Suppressor macrophage treated with lipopolysaccharide for 4 hours (primary cell): Measurements from ENCODE around the gene KIF21B.

ENCODE experiments used
- DNase-seq: peaks from one replicate; pipeline ENCODE4 v3.0.0-alpha.2; 2020

KIF21B gene, protein sequence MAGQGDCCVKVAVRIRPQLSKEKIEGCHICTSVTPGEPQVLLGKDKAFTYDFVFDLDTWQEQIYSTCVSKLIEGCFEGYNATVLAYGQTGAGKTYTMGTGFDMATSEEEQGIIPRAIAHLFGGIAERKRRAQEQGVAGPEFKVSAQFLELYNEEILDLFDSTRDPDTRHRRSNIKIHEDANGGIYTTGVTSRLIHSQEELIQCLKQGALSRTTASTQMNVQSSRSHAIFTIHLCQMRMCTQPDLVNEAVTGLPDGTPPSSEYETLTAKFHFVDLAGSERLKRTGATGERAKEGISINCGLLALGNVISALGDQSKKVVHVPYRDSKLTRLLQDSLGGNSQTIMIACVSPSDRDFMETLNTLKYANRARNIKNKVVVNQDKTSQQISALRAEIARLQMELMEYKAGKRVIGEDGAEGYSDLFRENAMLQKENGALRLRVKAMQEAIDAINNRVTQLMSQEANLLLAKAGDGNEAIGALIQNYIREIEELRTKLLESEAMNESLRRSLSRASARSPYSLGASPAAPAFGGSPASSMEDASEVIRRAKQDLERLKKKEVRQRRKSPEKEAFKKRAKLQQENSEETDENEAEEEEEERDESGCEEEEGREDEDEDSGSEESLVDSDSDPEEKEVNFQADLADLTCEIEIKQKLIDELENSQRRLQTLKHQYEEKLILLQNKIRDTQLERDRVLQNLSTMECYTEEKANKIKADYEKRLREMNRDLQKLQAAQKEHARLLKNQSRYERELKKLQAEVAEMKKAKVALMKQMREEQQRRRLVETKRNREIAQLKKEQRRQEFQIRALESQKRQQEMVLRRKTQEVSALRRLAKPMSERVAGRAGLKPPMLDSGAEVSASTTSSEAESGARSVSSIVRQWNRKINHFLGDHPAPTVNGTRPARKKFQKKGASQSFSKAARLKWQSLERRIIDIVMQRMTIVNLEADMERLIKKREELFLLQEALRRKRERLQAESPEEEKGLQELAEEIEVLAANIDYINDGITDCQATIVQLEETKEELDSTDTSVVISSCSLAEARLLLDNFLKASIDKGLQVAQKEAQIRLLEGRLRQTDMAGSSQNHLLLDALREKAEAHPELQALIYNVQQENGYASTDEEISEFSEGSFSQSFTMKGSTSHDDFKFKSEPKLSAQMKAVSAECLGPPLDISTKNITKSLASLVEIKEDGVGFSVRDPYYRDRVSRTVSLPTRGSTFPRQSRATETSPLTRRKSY (N-terminal part only)

DNA sequence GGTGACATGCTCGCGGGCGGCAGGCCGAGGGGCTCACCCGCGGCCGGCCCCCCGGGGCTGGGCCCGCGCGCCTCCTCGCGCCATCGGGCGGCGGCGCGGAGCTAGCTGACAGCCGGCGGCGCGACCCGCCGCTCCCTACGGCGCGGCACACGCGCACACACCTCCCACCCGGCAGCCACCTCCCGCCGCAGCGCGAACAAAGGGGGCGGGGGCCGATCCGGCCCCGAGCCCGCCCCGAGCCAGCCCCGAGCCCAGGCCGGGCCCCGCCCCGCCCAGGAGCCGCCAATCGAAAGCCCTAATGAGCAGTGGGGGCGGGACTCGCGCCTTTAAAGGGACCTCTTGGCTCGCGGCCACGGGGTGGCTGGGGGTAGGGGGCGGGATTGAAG, at the start of gene KIF21B:
KIF21B (minus strand) TSS at position 198 of the 386 bp plus-strand sequence. CDS start 331 bp downstream, outside the sequence.
- peak; percentile 82 for DNase-seq

- DNase-seq, result no peak
Observed at GRCh38 chr1:201072922-201073321, 49.4 kb upstream of the KIF21B start.

- DNase-seq, result no peak
Observed at GRCh38 chr1:201072149-201072548, 48.6 kb upstream of the KIF21B start.

DNA sequence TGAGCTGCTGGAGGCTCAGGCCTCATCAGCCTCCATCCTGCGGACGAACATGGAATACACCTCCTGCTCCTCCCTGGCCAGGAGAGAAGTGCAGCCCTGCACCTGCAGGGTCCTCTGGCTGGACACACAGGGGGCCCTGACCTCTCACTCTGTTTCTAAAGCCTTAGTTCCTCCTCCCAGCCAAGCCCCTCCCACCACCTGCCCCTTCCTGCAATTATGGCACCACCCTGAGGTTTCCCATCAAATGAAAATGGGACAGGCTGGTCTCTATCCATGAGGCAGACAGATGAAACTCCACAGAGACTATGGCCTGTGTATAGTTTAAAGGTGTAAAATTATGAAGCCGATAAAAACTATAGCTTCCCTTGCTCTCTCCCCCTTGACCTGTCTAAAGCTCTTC, 46.1 kb upstream of the KIF21B start:
- DNase-seq, result no peak

DNA sequence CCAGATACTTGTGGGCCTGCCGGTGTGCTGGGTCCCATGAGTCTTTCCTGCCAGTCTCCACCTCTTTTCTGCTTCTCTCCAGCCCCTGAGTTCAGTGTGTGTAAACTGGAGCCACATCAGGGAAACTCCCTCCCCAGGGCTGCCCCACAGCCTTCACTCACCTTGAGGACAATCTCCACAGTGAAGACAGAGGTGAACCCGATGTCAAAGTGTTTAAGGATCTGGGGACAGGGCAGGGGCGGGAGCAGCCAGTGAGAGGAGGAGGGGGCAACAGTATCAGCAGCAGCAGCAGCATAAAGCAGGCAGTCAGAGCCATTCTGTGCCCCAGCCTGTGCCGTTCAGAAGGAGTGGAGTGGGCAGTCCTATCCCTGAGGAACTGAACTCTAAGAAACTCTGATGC, 45.5 kb upstream of the KIF21B start:
- no peak for DNase-seq

DNA sequence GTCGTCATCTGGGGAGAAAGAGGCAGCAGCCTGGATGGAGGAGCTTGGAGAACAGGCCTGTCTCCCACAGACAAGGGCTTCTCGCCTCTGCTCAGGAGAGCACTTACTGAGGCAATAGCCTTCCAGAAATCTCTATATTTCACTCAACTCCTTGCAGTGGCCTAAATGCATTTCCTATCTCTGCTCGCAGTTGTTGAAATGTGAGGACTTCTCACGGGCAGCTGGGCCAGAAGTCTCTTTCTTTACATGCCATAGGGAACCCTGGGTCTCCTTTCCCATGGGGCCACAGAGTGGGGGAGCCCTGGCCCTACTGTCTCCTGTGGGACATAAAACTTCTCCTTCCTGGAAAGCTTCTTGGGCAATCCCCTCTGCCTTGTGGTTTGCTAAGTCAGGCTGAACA, 43.5 kb upstream of the KIF21B start:
- no peak for DNase-seq

GRCh38 chr1:201065686-201066085, 42.2 kb upstream of the KIF21B start:
- DNase-seq, result no peak

DNA sequence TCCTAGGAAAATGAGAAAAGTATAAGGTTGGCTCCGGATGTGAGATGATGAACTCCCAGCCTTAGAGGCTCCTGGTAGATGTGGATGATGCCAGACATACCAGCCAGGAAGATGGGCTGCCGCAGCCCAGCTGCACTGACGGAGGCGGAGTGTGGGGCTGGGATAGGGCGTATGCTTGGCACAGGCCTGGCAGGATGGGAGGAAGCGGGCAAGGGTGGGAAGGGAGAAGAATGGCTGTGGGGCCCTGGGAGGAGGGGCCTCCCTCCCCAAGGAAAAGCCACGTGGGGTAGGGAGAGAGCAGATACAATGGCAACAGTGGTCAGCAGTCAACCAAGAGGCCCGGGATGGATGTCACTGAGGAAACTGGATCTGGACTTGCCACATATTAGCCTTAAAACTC, 41.3 kb upstream of the KIF21B start:
- no peak for DNase-seq

DNA sequence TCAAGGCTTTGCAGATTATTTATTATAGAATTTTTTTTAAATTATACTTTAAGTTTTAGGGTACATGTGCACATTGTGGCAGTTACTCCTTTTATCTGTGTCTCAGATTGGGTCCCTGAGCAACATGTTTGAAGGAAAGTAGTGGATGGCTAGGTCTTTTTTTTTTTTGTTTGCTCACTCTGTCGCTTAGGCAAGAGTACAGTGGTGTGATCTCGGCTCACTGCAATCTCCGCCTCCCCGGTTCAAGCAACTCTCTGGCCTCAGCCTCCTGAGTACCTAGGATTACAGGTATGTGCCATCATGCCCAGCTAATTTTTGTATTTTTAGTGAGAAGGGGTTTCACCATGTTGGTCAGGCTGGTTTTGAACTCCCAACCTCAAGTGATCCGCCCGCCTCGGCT, 39.6 kb upstream of the KIF21B start:
- no peak for DNase-seq

GRCh38 chr1:201062511-201063091, 39.1 kb upstream of the KIF21B start:
- no peak for DNase-seq

DNA sequence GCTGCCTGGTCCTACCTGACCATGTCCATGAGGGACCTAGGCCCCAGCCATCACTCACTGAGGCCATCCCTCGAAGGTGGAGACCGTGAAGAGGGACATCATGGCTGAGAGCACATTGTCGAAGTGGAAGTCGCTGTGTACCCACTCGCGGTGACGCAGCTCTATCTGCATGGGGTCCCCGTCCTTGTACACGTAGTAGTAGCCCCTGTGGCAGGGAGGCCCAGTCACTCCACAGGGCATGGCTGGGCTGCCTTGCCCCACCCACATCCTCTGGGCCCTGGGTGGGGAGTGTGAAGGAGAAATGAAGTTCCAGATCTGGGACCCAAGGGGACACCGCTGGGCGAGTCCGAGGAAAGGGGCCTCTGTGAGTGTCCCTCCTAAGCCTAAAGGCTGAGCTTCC, 38.4 kb upstream of the KIF21B start:
- no peak for DNase-seq

DNA sequence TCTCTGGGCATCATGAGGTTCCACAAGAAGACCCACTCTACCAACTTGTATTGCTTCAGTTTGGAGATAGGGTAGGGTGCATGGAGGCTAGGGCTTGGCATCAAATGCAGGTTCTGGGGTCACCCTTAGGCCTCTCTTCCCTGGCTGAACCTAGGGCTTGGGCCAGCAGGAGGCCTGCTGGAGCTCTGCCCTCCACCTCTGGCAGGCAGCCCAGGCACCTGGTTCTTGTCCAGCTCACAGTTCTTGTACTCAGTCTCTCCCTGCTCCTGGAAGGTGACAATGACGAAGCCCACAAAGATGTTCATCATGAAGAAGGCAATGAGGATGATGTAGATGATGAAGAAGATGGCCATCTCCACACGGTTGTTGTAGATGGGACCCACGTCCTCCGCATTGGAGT, 37.5 kb upstream of the KIF21B start:
- no peak for DNase-seq

DNA sequence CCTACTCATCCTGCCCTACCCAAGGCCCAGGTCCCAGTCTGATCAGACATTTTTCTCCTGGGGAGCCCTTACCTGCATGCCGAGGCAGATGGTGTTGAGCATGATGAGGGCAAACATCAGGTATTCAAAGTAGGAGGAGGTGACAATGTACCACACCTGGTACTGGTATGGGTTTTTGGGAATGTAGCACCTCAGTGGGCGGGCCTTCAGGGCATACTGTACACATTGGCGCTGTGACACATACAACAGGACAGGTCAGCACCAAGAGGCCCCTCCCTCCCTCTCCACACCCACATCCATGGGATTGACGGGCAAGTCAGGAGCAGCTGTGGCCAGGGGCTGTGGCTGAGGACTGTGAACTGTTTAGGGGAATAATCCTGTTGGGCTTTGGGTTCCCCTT, 37.1 kb upstream of the KIF21B start:
- DNase-seq, result no peak

DNA sequence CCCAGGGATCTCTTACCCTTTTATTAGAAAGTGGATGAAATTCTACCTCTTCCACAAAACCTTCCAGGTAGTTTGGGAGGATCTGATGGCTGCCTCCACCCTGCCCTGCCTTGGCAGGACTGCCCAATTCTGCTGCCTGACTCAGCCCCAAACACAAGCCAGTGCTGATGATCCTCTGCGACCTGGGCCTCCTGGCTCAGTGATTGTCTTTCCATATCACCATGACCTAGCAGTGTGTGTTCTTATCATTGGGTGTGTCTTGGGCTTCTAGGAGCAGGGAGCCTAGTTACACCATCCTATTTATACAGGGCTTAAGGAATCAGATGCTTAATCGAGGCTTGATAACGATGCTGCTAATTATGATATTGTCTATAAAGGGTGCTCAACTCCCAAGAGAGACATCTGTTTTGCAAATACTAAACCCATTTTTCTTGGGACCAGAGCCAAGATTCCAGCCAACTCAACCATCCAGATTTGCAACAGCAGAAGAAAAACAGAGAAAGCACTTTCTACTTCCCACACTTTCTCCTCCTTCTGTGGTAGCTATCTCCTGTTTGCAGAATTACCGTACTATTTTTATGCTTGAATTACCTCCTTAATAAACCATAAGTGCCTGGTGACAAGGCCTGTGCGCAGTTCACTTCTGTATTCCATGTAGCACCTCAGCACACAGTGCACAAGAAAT, 36.5 kb upstream of the KIF21B start:
- no peak for DNase-seq

- DNase-seq, result no peak
Observed at GRCh38 chr1:201059401-201059800, 35.9 kb upstream of the KIF21B start.

- DNase-seq, result no peak
Observed at GRCh38 chr1:201054091-201054543, 30.6 kb upstream of the KIF21B start.

GRCh38 chr1:201053155-201053860, 29.8 kb upstream of the KIF21B start:
- no peak for DNase-seq

DNA sequence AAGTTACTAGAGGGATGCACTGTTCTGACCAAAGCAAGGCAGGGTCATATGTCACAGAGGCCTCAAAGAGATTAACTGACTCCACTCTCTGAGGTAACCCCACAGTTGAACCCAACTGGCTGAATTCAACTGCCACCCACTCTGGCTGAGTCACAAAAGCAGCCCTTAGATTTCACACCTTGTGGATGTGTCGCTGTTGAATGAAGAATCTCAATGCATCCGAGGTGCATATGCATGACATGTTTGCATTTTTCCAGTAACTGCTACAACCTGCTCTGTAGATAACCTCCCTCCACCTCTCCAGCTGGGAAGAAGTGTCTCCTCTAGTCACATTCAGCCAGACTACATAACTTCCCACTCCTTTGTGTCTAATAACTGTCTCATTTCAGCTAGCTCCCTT, 27.9 kb upstream of the KIF21B start:
- DNase-seq, result no peak

DNA sequence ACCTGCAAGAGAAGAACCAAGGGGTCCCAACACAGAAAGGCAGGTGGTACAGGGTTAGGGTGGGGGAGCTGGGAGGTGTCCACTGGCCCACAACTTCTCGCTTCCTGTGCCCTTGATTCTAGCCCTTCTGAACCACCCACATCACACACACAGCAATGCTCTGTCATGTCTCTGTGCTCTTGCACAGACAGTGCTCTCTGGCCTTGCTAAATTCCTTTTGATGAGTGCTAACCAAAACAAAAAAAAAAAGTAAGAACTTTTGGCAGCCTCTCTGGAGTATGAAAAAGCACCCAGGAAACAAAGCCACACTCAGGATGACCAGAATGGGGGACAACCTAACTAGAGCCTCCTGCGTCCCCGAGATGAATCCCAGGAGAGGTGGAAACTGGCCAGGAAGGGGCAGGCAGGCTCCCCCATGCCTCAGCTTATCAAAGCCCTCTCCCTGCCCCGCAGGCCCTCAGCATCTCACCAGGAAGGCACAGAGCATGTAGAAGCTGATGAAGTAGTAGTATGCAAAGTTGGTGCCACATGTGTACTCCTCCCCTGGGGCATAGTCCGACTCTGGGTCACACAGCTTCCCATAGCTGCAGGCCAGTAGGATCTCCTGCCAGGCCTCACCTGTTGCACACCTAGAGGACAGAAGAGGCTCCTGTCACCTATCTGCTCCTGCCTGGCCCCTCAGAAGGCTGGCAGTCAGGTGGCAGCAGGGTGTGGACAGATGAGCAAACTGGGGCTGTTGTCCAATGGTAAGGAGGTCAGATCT, 27.2 kb upstream of the KIF21B start:
- DNase-seq, result no peak

DNA sequence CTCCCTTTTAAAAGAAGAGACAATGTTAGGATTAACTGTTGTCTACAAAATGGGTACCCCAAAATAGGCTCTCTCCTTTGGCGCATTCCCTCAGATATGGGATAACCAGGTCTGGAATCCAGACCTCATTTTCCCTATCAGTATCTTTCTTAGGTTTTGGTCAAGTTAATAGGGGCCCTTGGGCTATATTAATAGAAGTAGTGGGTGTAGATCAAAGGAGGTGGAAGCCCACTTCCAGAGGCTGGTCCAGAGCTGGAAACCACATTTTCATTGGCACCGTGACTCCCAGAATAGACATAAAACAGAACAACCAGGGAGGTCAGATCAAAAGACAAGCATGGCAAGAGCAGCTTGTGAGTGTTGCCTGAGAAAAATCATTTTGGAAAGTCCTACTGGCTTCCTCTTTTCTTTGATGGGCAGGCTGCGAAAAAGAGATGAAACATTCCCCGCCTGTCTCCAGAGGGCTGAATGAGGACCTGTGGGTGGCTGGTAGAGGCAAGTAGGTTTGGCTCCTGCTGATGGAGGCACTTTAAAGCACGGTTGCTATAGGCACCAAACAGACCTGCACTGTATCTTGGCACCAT, 25.8 kb upstream of the KIF21B start:
- DNase-seq, result no peak
